Activated CD8-positive, alpha-beta T cell treated with anti-CD3 and anti-CD28 coated beads for 36 hours (primary cell): Measurements from ENCODE around the gene FBXO2. TPM values are rescaled to one million over a fixed set of nuclear protein-coding genes. Genes with fewer than 3 reads are reported as not detected.
"Not testable (repeated sequence)": the region's sequence is repeated elsewhere in the genome, so short reads cannot be mapped to it uniquely, and the experiment has no call there.

ENCODE experiments used
- ATAC-seq: fragments of 200-7000 bp; cut with Tn5 transposase; one replicate; pipeline ENCODE4 v1.10.0; 2021; ENCODE audit warnings: mild to moderate bottlenecking, moderate library complexity
- CTCF ChIA-PET: fragments of 350-600 bp; sonication (Branson Sonifier 250); formaldehyde crosslinking; loops from one replicate; lab custom pipeline; 2021; ENCODE audit warnings: antibody characterized with exemption; lab: Charles Lee
- POLR2A ChIA-PET: fragments of 350-600 bp; sonication (Branson Sonifier 250); formaldehyde crosslinking; loops from one replicate; lab custom pipeline; 2021; ENCODE audit warnings: antibody characterized with exemption; lab: Charles Lee
- DNase-seq: peaks from one replicate; pipeline ENCODE4 v3.0.0-alpha.2; 2020
- H3K27ac Mint-ChIP-seq: one replicate; pipeline ENCODE4 v1.8.0; 2021; ENCODE audit warnings: mild to moderate bottlenecking, mixed read lengths
- H3K27me3 Mint-ChIP-seq: one replicate; pipeline ENCODE4 v1.8.0; 2021; ENCODE audit warnings: mixed read lengths
- H3K36me3 Mint-ChIP-seq: one replicate; pipeline ENCODE4 v1.8.0; 2021; ENCODE audit warnings: low read depth, mixed read lengths
- H3K4me1 Mint-ChIP-seq: one replicate; pipeline ENCODE4 v1.8.0; 2021; ENCODE audit warnings: low read depth, mixed read lengths
- H3K4me3 Mint-ChIP-seq: one replicate; pipeline ENCODE4 v1.8.0; 2021; ENCODE audit warnings: mild to moderate bottlenecking, moderate library complexity, mixed read lengths
- H3K9me3 Mint-ChIP-seq: one replicate; pipeline ENCODE4 v1.8.0; 2021; ENCODE audit warnings: mixed read lengths
- intact Hi-C: fragments of 100-400 bp; cut with micrococcal nuclease; formaldehyde crosslinking; loops from one replicate; pipeline ENCODE4 v1.10.0; 2022
- total RNA-seq, 2 experiments: library from RNA; stranded (reverse); gene quantifications; one replicate each; pipeline ENCODE4 v1.2.3, GENCODE V29; 2021
- TF ChIP-seq, protein P1 (sequence below): fragments of 200-600 bp; IDR thresholded peaks from one replicate; pipeline ENCODE4 v1.8.0; 2022; ENCODE audit warnings: antibody characterized with exemption, mild to moderate bottlenecking

The FBXO2 gene
- total RNA-seq, 2 experiments from 2014 or later, result 1.7 to 1.9 TPM

DNA sequence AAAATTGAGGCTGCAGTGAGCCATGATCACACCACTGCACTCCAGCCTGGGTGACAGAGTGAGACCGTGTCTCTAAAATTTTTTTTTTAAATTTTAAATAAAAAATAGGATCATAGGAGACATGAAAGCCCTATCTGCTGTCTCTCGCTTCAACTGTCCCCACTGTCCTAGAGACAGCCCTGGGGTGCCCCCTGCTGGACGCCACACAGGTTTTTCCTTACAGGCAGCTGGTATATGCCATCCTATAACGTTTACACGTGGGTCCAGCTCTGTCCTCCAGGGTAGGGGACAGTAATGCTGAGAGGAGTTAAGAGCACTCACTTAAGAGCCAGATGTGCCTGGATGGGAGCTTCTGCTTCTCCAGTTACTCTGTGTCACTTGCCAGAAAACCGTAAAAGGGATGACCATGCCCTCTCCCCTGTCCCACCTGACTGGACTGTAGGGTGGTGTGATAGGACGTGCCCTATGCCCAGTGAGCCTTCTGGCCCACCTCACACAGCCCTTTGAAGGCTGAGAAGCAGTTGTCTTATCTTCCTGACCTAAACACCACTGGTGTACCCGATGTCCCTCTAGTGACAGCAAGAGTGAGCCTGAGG, 8.5 kb downstream of the FBXO2 start:
- DNase-seq, result peak; percentile 92
- H3K27me3 Mint-ChIP-seq, result no peaks in the 10 kb centered on the region
- H3K27ac Mint-ChIP-seq, result no peak overlapping the region
- H3K4me3 Mint-ChIP-seq, result no peak overlapping the region
- CTCF ChIA-PET, result interaction anchor here (0.6 to 6.8 kb wide), 40 partner anchors 9 to 608 kb away, joined by 3 to 60 read pairs (median 4); partner anchors contain the start of genes DISP3, FBXO2, FBXO44 and FBXO6
- POLR2A ChIA-PET, result interaction anchor here (0.6 to 1.3 kb wide), 4 partner anchors 15 to 538 kb away, joined by 3 to 4 read pairs (median 3); no protein-coding TSS in a partner anchor
- peak; percentile 46 for ATAC-seq
- H3K36me3 Mint-ChIP-seq, result no peaks in the 10 kb centered on the region
- H3K9me3 Mint-ChIP-seq, result no peaks in the 10 kb centered on the region
- TF ChIP-seq, protein P1, sequence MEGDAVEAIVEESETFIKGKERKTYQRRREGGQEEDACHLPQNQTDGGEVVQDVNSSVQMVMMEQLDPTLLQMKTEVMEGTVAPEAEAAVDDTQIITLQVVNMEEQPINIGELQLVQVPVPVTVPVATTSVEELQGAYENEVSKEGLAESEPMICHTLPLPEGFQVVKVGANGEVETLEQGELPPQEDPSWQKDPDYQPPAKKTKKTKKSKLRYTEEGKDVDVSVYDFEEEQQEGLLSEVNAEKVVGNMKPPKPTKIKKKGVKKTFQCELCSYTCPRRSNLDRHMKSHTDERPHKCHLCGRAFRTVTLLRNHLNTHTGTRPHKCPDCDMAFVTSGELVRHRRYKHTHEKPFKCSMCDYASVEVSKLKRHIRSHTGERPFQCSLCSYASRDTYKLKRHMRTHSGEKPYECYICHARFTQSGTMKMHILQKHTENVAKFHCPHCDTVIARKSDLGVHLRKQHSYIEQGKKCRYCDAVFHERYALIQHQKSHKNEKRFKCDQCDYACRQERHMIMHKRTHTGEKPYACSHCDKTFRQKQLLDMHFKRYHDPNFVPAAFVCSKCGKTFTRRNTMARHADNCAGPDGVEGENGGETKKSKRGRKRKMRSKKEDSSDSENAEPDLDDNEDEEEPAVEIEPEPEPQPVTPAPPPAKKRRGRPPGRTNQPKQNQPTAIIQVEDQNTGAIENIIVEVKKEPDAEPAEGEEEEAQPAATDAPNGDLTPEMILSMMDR, result peak; percentile 85
- H3K4me1 Mint-ChIP-seq, result peaks cover 11% of the 10 kb centered on the region
- intact Hi-C loops, result loop anchor here (5.0 to 10.0 kb wide), 2 partner anchors 72 to 171 kb away; partner anchors contain the start of gene DISP3

DNA sequence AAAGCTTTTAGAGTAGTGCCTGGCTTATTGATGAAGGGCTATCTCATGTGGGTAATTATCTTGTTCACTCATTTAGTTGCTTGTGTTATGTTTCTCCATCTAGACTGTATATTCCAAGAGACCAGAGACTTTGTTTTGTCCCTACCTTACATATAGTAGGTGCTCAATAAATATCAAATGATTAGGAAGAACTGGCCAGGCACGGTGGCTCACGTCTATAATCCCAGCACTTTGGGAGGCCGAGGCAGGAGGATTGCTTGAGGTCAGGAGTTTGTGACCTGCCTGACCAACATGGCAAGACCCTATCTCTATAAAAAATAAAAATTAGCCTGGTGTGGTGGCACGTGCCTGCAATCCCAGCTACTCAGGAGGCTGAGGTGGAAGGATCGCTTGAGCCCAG, 9.0 kb downstream of the FBXO2 start:
- POLR2A ChIA-PET, result interaction anchor here (1.0 to 1.3 kb wide), 3 partner anchors 15 to 372 kb away, joined by 3 read pairs; no protein-coding TSS in a partner anchor
- no peak overlapping the region for H3K4me3 Mint-ChIP-seq
- H3K27me3 Mint-ChIP-seq, result no peaks in the 10 kb centered on the region
- H3K9me3 Mint-ChIP-seq, result no peaks in the 10 kb centered on the region
- peaks cover 9% of the 10 kb centered on the region for H3K4me1 Mint-ChIP-seq
- intact Hi-C loops, result loop anchor here (5.0 to 10.0 kb wide), 2 partner anchors 72 to 170 kb away; partner anchors contain the start of gene DISP3
- DNase-seq, result no peak
- CTCF ChIA-PET, result interaction anchor here (0.7 to 6.8 kb wide), 29 partner anchors 8 to 608 kb away, joined by 3 to 60 read pairs (median 4); partner anchors contain the start of genes DISP3, FBXO2, FBXO44 and FBXO6
- ATAC-seq, result no peak
- H3K36me3 Mint-ChIP-seq, result no peaks in the 10 kb centered on the region
- H3K27ac Mint-ChIP-seq, result no peak overlapping the region
- TF ChIP-seq, protein P1, result no peak

DNA sequence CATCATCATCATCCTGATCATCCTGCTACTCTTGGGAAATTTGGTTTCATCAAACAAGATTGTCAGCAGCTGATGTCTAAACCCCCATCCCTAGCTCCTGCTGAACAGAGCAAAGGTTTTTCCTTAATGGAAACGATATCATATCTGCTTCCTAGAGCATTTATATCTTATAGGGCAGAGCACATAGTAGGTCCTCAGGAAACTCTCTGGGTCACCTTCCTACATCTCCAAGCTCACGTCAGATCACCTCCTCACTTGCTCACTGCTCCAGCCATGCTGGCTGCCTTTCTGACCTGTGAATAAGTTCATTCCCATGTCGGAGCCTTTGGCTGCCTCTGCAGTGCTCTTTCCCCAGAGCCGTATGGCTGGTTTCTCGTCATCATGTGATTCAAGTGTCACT, 10.4 kb downstream of the FBXO2 start:
- H3K9me3 Mint-ChIP-seq, result no peaks in the 10 kb centered on the region
- no peak for ATAC-seq
- ChIA-PET CTCF (interaction anchor here (0.8 to 6.8 kb wide), 14 partner anchors 9 to 606 kb away, joined by 3 to 60 read pairs (median 4); partner anchors contain the start of genes FBXO2, FBXO44 and FBXO6), POLR2A (interaction anchor here (0.6 to 0.8 kb wide), 2 partner anchors 264 to 660 kb away, joined by 3 read pairs; no protein-coding TSS in a partner anchor)
- H3K27ac Mint-ChIP-seq, result no peak overlapping the region
- DNase-seq, result no peak
- no peak overlapping the region for H3K4me3 Mint-ChIP-seq
- peaks cover 1% of the 10 kb centered on the region for H3K27me3 Mint-ChIP-seq
- no peaks in the 10 kb centered on the region for H3K4me1 Mint-ChIP-seq
- intact Hi-C loops, result loop anchor here (5.0 to 10.0 kb wide), 4 partner anchors 169 to 606 kb away; partner anchors contain the start of gene DISP3
- no peaks in the 10 kb centered on the region for H3K36me3 Mint-ChIP-seq
- TF ChIP-seq, protein P1, result no peak

DNA sequence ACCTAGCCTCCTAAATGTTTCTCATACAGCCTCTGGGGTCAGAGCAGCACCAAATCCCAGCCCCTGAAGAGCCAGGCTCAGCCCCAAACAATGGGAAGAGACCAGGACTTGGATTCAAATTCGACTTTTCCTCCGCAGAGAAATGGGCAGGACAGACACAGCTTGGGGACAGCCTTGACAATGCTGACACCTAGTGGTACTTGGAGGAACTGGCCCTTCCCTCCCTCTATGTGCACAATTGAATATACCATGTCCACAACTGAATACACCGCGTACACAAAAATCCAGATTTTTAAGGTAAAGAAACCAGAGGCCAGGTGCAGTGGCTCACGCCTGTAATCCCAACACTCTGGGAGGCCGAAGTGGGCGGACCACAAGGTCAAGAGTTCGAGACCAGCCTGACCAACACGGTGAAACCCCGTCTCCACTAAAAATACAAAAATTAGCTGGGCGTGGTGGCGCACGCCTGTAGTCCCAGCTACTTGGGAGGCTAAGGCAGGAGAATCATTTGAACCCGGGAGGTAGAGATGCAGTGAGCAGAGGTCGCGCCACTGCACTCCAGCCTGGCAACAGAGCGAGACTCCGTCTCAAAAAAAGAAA, 11.7 kb downstream of the FBXO2 start:
- CTCF ChIA-PET, result interaction anchor here (0.6 to 6.8 kb wide), 25 partner anchors 8 to 605 kb away, joined by 3 to 60 read pairs (median 4); partner anchors contain the start of genes FBXO2, FBXO44 and FBXO6
- H3K36me3 Mint-ChIP-seq, POLR2A ChIA-PET, H3K9me3 Mint-ChIP-seq, H3K27ac Mint-ChIP-seq, H3K4me1 Mint-ChIP-seq, H3K4me3 Mint-ChIP-seq, H3K27me3 Mint-ChIP-seq: not testable (repeated sequence)
- TF ChIP-seq, protein P1, result peak; percentile 92
- intact Hi-C loops, result loop anchor here (5.0 to 10.0 kb wide), 4 partner anchors 168 to 605 kb away; partner anchors contain the start of gene DISP3
- ATAC-seq (peak; percentile 82), DNase-seq (peak; percentile 84)
